Measurements from ENCODE around the gene ASCL4.
"Not testable (repeated sequence)": the region's sequence is repeated elsewhere in the genome, so short reads cannot be mapped to it uniquely, and the experiment has no call there.

The ASCL4 gene

GRCh38 chr12:107774349-107775029 lies at the start of gene ASCL4:
Gene ASCL4 (plus strand): TSS chr12:107774704. CDS start chr12:107775219, 515 bp downstream.
- no peak for DNase-seq (ENCODE audit: low read depth, low spot score)

DNA sequence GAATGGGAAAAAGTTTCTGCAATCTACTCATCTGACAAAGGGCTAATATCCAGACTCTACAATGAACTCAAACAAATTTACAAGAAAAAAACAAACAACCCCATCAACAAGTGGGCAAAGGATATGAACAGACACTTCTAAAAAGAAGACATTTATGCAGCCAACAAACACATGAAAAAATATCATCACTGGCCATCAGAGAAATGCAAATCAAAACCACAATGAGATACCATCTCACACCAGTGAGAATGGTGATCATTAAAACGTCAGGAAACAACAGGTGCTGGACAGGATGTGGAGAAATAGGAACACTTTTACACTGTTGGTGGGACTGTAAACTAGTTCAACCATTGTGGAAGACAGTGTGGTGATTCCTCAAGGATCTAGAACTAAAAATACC lies 47.2 kb upstream of the ASCL4 start:
- not testable (repeated sequence) for DNase-seq (ENCODE audit: low read depth, low spot score)

- DNase-seq (ENCODE audit: low read depth, low spot score) = not testable (repeated sequence)
Observed at GRCh38 chr12:107727742-107728141, 46.8 kb upstream of the ASCL4 start.

- no peak for DNase-seq (ENCODE audit: low read depth, low spot score)
Observed at GRCh38 chr12:107730618-107731341, 43.7 kb upstream of the ASCL4 start.

DNA sequence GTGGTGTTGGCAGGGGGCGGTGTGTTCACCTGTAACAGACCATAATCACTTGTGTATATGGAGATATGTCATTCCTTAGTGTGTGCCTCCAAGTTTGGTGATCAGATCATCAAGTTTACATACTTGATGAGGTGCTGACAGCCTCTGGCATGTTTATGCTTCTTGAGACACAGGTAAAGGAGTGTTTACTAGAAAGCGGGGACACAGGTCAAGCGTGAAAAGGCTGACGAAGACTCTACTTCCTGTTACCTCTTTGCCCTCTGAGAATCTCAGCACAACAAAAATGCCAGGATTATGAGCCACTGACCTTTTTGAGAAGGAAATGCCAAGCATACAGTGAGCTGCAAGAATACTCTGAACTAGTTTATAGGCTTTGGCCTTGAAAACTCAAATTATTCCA lies 43.1 kb upstream of the ASCL4 start:
- no peak for DNase-seq (ENCODE audit: low read depth, low spot score)

GRCh38 chr12:107732365-107732764 lies 42.1 kb upstream of the ASCL4 start:
- DNase-seq (ENCODE audit: low read depth, low spot score) = no peak

DNA sequence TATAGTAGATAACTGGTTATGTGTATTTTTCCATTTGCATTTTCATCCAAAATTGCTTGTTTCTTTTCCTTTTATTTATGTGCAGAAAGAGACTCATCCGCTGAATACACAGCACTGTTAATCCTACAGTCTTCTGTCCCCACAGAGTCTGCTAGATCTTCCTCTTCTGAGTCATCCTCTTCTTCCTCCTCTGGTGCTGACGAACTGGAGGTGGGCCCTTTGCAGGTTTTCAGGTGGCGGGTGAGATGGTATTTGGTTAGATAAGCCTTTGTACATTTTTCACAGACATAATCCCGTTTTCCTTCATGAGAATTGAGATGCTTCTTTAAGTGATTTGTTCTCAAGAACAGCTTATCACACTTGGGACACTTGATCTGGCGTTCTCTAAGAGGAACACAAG lies 40.4 kb upstream of the ASCL4 start:
- DNase-seq (ENCODE audit: low read depth, low spot score) = no peak

DNA sequence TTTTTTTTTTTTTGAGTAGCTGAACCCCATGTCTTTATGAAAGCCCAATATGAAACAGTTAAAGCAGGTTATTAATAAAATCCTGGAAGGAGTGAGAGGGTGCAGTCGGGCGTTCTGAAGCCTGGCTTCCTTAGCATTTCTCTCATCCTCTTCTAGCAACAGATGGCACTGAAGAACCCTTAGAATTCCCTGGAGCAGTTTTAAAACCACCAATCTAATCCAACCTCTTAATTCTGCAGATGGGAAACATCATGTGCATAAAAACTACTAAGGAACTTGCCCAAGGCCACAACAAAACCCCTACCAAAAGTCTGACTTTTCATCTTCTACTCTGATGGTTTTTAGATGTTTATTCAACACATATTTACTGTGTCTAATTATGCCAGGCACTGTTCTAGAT lies 38.7 kb upstream of the ASCL4 start:
- no peak for DNase-seq (ENCODE audit: low read depth, low spot score)

DNA sequence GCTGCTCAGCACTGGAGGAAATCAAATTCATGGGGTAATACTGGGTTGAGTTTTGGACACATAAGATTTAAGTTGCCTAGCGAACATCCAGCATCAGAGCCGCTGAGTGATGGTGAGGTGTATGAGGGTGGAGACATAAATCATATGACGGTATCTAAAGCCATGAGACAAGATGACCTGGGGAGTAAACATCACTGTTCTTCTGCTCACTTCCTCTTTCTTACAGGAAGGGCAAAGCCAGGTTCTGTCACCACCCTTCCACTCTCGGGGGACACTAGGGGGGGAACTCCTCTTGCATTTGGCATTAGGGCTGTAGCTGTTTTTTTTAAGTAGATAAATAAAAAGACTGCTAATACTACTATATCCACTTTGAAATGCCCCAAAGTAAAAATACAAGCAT lies 37.6 kb upstream of the ASCL4 start:
- DNase-seq (ENCODE audit: low read depth, low spot score) = no peak

GRCh38 chr12:107748472-107748871 lies 26.0 kb upstream of the ASCL4 start:
- no peak for DNase-seq (ENCODE audit: low read depth, low spot score)

DNA sequence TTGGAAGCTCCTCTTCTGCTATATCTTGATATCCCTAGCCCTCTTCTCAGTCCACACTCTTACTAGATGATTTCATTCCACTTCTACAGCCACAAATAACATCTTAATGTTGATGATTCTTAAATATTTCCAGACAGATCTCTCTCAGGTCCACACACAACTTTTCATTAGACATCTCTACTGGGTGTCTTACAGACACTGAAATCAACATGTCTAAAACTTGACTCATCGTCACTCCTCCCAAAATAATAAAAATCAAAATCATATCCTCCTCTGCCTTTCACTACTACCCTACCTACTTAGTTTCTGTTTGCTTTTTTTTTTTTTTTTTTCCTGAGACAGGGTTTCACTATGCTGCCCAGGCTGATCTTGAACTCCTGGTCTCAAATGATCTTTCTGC lies 25.4 kb upstream of the ASCL4 start:
- DNase-seq (ENCODE audit: low read depth, low spot score) = no peak

DNA sequence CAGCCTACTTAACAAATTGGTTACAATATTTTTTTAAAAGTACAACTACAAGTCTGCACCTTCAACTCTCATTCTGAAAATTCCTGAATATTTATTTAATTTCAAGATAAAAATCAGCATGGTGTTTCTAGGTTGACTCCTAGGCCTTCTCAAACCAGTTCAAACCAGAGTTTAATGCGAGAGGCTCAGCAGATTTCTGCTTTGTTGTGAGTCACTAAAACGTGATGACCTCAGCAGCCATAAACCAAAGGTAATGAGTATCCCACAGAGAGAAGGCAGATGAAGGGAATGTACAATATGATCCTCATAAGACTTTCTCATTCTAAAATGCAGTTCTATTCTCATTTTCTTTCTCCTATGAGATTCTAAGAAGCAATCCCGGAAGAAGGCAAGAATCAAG lies 15.1 kb upstream of the ASCL4 start:
- DNase-seq (ENCODE audit: low read depth, low spot score) = no peak

DNA sequence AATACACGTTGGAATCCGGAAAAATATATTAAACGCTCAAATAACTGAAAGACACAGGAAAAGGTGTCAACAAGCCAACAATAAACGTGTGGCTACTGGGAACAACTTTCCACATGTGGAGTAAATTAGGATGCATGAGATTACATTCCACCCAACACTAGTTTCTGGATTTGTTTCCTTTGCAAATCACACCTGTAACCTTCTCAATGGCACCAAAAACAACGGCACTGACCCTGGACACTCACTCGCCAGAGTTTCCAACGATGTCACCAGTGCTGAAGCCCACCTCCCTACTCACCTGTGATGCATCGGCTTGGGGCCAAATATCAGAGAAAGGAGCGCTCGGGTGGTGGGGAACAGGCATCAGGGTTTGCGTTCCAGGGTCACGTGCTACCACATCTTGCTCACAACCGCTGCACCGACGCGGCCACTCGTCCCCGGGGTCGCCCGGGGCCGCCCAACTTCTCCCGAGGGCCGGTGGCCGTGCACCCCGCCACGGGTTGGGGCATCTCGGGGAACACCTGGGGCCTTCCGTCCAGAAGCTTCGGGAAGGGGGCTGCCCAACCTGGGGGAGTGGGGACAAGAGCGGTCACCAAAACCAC lies 14.2 kb upstream of the ASCL4 start:
- no peak for DNase-seq (ENCODE audit: low read depth, low spot score)

GRCh38 chr12:107760809-107761501 lies 13.5 kb upstream of the ASCL4 start, which contains the start of gene PRDM4:
Gene PRDM4 (minus strand): TSS chr12:107761137. CDS start chr12:107760515, 622 bp downstream.
- DNase-seq (ENCODE audit: low read depth, low spot score) = peak; percentile 56

GRCh38 chr12:107761502-107761904 lies 13.0 kb upstream of the ASCL4 start:
- no peak for DNase-seq (ENCODE audit: low read depth, low spot score)

- DNase-seq (ENCODE audit: low read depth, low spot score) = no peak
Observed at GRCh38 chr12:107762874-107763273, 11.6 kb upstream of the ASCL4 start.

- no peak for DNase-seq (ENCODE audit: low read depth, low spot score)
Observed at GRCh38 chr12:107764626-107765025, 9.9 kb upstream of the ASCL4 start.

GRCh38 chr12:107765316-107765715 lies 9.2 kb upstream of the ASCL4 start:
- no peak for DNase-seq (ENCODE audit: low read depth, low spot score)

GRCh38 chr12:107767466-107767865 lies 7.0 kb upstream of the ASCL4 start:
- DNase-seq (ENCODE audit: low read depth, low spot score) = no peak

GRCh38 chr12:107775093-107775721 lies 703 bp downstream of the ASCL4 start:
- DNase-seq (ENCODE audit: low read depth, low spot score) = no peak

DNA sequence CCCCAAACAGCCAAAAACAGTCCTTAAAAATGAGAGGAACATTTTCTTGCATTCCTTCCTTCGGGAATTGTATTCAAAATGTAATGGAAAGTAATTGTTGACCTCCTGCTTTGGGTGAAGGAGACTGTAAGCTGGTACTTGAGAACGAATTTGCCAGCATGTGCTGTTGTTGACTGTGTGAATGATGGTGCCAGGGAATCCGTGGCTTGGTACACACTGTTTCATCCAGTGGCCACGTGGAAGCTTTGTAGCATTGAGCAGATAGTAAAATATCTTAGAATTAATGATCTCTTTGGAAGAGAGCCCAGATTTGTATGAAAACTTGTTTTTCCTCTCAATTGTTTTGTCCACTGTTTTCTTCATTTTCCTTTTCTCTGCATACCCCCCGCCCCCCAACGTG lies 1.7 kb downstream of the ASCL4 start:
- DNase-seq (ENCODE audit: low read depth, low spot score) = no peak

Measured in iPS DF 19.7 (cell line).